BJ (cell line): ENCODE measurements around the gene PROM1. TPM values are rescaled to one million over a fixed set of nuclear protein-coding genes. Genes with fewer than 3 reads are reported as not detected.

Experiments
- CTCF ChIA-PET: fragments of 350-600 bp; formaldehyde crosslinking; extraction: SDS; loops from one replicate; lab custom pipeline; 2021; ENCODE audit warnings: antibody characterized with exemption, inconsistent platforms; lab: Yijun Ruan, JAX
- POLR2A ChIA-PET: fragments of 300-600 bp; sonication (Branson Sonifier 250); formaldehyde crosslinking; extraction: SDS; loops from one replicate; lab custom pipeline; 2021; ENCODE audit warnings: antibody characterized with exemption; lab: Charles Lee
- DNase-seq: peaks from one replicate; pipeline ENCODE4 v3.0.0-alpha.2; 2011; ENCODE audit warnings: low read depth
- H3K27me3 ChIP-seq: 2 replicates; pipeline ENCODE4 v1.6.0; 2011; ENCODE audit warnings: low read length; ENCODE audit not compliant: control insufficient read depth, insufficient read depth
- H3K36me3 ChIP-seq: 2 replicates; pipeline ENCODE4 v1.5.1; 2011; ENCODE audit warnings: low read length; ENCODE audit not compliant: control insufficient read depth, insufficient read depth
- H3K4me3 ChIP-seq: 2 replicates; pipeline ENCODE4 v1.5.1; 2011; ENCODE audit warnings: low read depth, mild to moderate bottlenecking, control low read depth, low read length
- CTCF ChIP-seq: IDR thresholded peaks from 2 replicates; pipeline ENCODE4 v1.5.1; 2011; ENCODE audit warnings: low read depth, mild to moderate bottlenecking, control low read depth, inconsistent platforms, low read length, moderate library complexity; ENCODE audit not compliant: insufficient read depth
- polyA plus RNA-seq: library from polyadenylated mRNA; depleted of rRNA; stranded (reverse); fragments of >200 nt; gene quantifications from 2 replicates; pipeline ENCODE4 v1.2.3, GENCODE V29; 2011

Gene PROM1
- polyA plus RNA-seq, 1 experiment, result not detected

- TF ChIP-seq CTCF, result no peak
- DNase-seq, result no peak
- Histone ChIP-seq H3K27me3 (no peaks in the 10 kb centered on the region), H3K36me3 (no peaks in the 10 kb centered on the region), H3K4me3 (no peak overlapping the region)
- ChIA-PET CTCF (no interaction called here), POLR2A (no interaction called here)
Measured at GRCh38 chr4:16067515-16067914, 16.3 kb downstream of the PROM1 start.

- POLR2A ChIA-PET, result no interaction called here
- no peaks in the 10 kb centered on the region for H3K27me3 ChIP-seq
- CTCF ChIA-PET, result interaction anchor here (0.7 kb wide), 1 partner anchor 14 kb away, joined by 3 read pairs; no protein-coding TSS in a partner anchor
- no peak overlapping the region for H3K4me3 ChIP-seq
- DNase-seq, result no peak
- TF ChIP-seq CTCF, result no peak
- H3K36me3 ChIP-seq, result no peaks in the 10 kb centered on the region
Measured at GRCh38 chr4:16066586-16067128, 17.2 kb downstream of the PROM1 start.

- Histone ChIP-seq H3K27me3 (no peaks in the 10 kb centered on the region), H3K4me3 (no peak overlapping the region), H3K36me3 (no peaks in the 10 kb centered on the region)
- no peak for DNase-seq
- CTCF ChIA-PET, result interaction anchor here (0.6 to 1.1 kb wide), 2 partner anchors 22 to 200 kb away, joined by 3 to 4 read pairs; no protein-coding TSS in a partner anchor
- POLR2A ChIA-PET, result no interaction called here
- TF ChIP-seq CTCF, result no peak
Measured at GRCh38 chr4:16065066-16065465, 18.8 kb downstream of the PROM1 start.

- POLR2A ChIA-PET, result no interaction called here
- Histone ChIP-seq H3K27me3 (no peaks in the 10 kb centered on the region), H3K36me3 (no peaks in the 10 kb centered on the region), H3K4me3 (no peak overlapping the region)
- CTCF ChIA-PET, result no interaction called here
- DNase-seq, result no peak
- TF ChIP-seq CTCF, result no peak
Measured at GRCh38 chr4:16062601-16063000, 21.2 kb downstream of the PROM1 start.

GRCh38 chr4:16056681-16057385, 27.0 kb downstream of the PROM1 start:
- POLR2A ChIA-PET, result no interaction called here
- CTCF ChIA-PET, result interaction anchor here (0.5 kb wide), 1 partner anchor 9 kb away, joined by 3 read pairs; no protein-coding TSS in a partner anchor
- H3K36me3 ChIP-seq, result no peaks in the 10 kb centered on the region
- H3K27me3 ChIP-seq, result peaks cover 5% of the 10 kb centered on the region
- DNase-seq, result no peak
- no peak for TF ChIP-seq CTCF
- no peak overlapping the region for H3K4me3 ChIP-seq
